Thyroid gland (tissue), 4 donors: ENCODE data around the gene CFAP141. TPM values are rescaled to one million over a fixed set of nuclear protein-coding genes. Genes with fewer than 3 reads are reported as not detected.

Experiments used
- DNase-seq, 2 donors: peaks; one replicate each; pipeline ENCODE4 v3.0.0-alpha.2; 2019
- H3K27ac ChIP-seq, 3 donors: fragments of 200-600 bp; sonication (generic); 1 replicate in 2 of 3; 2 replicates in 1 of 3; pipeline ENCODE4 v1.5.1; 2016 to 2019; ENCODE audit warnings: mild to moderate bottlenecking in 1 of 3, moderate library complexity in 1 of 3
- H3K27me3 ChIP-seq: fragments of 200-600 bp; sonication (generic); one replicate; pipeline ENCODE4 v1.5.1; 2019
- H3K36me3 ChIP-seq, 2 donors: fragments of 200-600 bp; sonication (generic); one replicate each; pipeline ENCODE4 v1.5.1; 2016 to 2019
- H3K4me1 ChIP-seq, 2 donors: fragments of 200-600 bp; sonication (generic); one replicate each; pipeline ENCODE4 v1.5.1; 2017 to 2019
- H3K4me3 ChIP-seq, 3 donors: fragments of 200-600 bp; sonication (generic); replicated peaks in 1 of 3; 1 replicate in 2 of 3; 2 replicates in 1 of 3; pipeline ENCODE4 v1.5.1; 2016; ENCODE audit warnings: mild to moderate bottlenecking in 1 of 3
- H3K9me3 ChIP-seq: fragments of 200-600 bp; sonication (generic); one replicate; pipeline ENCODE4 v1.5.1; 2017
- POLR2A ChIP-seq, 2 donors: fragments of 450-650 bp; IDR thresholded peaks; one replicate each; pipeline ENCODE4 v1.6.1; 2017; ENCODE audit warnings: antibody characterized with exemption in 2 of 2, mild to moderate bottlenecking in 2 of 2, moderate library complexity in 1 of 2
- WGBS, 2 donors: methylation state at CpG; one replicate each; pipeline ENCODE4 v1.1.5; 2017; 5-methylcytosine and 5-hydroxymethylcytosine counted together
- intact Hi-C: fragments of 100-400 bp; cut with DNase I; formaldehyde crosslinking; loops from one replicate; pipeline ENCODE4 v1.15.1; 2023
- total RNA-seq, 4 donors: library from RNA; depleted of rRNA; stranded (reverse); fragments of >200 nt; gene quantifications; one replicate each; pipeline ENCODE4 v1.2.3, GENCODE V29; 2016
- TF ChIP-seq, protein P1 (sequence below), 6 experiments: fragments of 200-600 bp in 3 of 6; fragments of 450-650 bp in 3 of 6; sonication (generic) in 3 of 6; IDR thresholded peaks; one replicate each; pipeline ENCODE4 v1.5.1; 2016 to 2019; ENCODE audit warnings: antibody characterized with exemption in 6 of 6, mild to moderate bottlenecking in 2 of 6, inconsistent platforms in 1 of 6, moderate library complexity in 1 of 6

CFAP141 gene
- total RNA-seq, 4 donors from 2014 or later: not detected

DNA sequence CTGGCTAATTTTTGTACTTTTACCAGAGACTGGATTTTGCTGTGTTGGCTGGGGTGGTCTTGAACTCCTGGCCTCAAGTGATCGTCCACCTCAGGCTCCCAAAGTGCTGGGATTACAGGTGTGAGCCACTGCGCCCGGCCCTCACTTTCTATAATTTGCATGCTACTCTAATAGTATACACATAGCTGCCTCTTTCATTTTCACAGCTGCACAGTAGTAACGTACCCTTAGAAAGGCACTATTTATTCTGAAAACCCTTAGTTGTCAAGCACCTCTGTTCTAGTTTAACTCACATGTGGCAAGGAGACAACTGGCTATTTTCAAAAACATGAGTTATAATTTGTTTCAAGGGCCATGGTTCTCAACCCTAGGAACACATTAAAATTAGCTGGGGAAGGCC lies 31.5 kb downstream of the CFAP141 start:
- TF ChIP-seq POLR2A (IDR thresholded peaks at IDR 0.05): no peak
- TF ChIP-seq, protein P1, sequence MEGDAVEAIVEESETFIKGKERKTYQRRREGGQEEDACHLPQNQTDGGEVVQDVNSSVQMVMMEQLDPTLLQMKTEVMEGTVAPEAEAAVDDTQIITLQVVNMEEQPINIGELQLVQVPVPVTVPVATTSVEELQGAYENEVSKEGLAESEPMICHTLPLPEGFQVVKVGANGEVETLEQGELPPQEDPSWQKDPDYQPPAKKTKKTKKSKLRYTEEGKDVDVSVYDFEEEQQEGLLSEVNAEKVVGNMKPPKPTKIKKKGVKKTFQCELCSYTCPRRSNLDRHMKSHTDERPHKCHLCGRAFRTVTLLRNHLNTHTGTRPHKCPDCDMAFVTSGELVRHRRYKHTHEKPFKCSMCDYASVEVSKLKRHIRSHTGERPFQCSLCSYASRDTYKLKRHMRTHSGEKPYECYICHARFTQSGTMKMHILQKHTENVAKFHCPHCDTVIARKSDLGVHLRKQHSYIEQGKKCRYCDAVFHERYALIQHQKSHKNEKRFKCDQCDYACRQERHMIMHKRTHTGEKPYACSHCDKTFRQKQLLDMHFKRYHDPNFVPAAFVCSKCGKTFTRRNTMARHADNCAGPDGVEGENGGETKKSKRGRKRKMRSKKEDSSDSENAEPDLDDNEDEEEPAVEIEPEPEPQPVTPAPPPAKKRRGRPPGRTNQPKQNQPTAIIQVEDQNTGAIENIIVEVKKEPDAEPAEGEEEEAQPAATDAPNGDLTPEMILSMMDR (IDR thresholded peaks at IDR 0.05): no peak
- 94 to 98% methylated on average over 4 of the region's 4 CpGs for WGBS, 2 donors
- Histone ChIP-seq H3K27ac (no peak overlapping the region), H3K9me3 (no peaks in the 10 kb centered on the region), H3K4me3 (no peak overlapping the region), H3K27me3 (no peaks in the 10 kb centered on the region), H3K36me3 (peaks cover 46 to 50% of the 10 kb centered on the region in 2 donors), H3K4me1 (peaks cover 15 to 38% of the 10 kb centered on the region in 2 donors)
- intact Hi-C loops: no loop called here
- no peak for DNase-seq

DNA sequence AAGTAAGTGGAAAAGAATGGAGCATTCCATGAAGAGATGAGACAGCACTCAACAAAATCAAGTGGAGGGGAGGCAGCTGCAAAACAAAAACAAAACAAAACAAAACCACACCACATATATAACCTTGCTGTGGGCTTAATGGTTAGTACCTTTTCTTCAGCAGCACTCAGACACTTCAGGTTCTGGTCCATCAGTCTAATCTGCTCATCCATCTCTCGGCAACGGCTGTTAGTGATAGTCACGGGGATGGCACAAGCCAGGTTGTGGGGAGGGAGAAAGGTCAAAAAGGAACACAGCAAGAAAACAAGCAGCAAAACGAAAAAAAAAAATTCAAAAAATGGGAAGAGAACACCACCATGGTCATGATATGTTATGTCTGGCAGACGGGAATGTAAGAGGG lies 34.3 kb downstream of the CFAP141 start:
- peaks cover 8 to 15% of the 10 kb centered on the region in 2 donors for H3K4me1 ChIP-seq
- TF ChIP-seq POLR2A (IDR thresholded peaks at IDR 0.05): no peak
- TF ChIP-seq, protein P1 (IDR thresholded peaks at IDR 0.05): no peak
- H3K36me3 ChIP-seq: peaks cover 68 to 75% of the 10 kb centered on the region in 2 donors
- intact Hi-C loops: no loop called here
- no peaks in the 10 kb centered on the region for H3K9me3 ChIP-seq
- no peak for DNase-seq
- no peak overlapping the region for H3K27ac ChIP-seq
- WGBS, 2 donors: 86 to 88% methylated on average over 5 of the region's 5 CpGs
- no peaks in the 10 kb centered on the region for H3K27me3 ChIP-seq
- no peak overlapping the region for H3K4me3 ChIP-seq

DNA sequence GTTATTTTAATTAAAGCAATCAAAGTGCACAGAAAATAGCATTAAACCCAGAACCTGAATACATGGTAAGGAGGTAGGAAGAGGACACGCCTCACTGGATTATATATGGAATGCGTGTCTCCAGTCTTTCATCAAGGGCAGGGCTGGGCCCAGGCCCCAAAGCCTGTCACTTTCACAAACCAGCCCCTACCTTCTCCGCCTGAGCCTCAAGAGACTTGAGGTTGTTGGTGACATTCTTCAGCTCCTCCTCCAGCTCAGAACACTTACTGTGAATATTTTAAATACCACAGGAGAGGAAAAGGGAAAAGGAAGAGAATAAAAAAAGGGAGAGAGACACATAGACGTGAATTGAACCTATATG lies 34.9 kb downstream of the CFAP141 start:
- Histone ChIP-seq H3K4me1 (peaks cover 4 to 8% of the 10 kb centered on the region in 2 donors), H3K27ac (no peak overlapping the region), H3K36me3 (peaks cover 75 to 82% of the 10 kb centered on the region in 2 donors), H3K9me3 (no peaks in the 10 kb centered on the region), H3K4me3 (no peak overlapping the region), H3K27me3 (no peaks in the 10 kb centered on the region)
- 90 to 94% methylated on average over 4 of the region's 4 CpGs for WGBS, 2 donors
- DNase-seq: no peak
- TF ChIP-seq, protein P1 (IDR thresholded peaks at IDR 0.05): no peak
- TF ChIP-seq POLR2A (IDR thresholded peaks at IDR 0.05): no peak
- intact Hi-C loops: no loop called here

DNA sequence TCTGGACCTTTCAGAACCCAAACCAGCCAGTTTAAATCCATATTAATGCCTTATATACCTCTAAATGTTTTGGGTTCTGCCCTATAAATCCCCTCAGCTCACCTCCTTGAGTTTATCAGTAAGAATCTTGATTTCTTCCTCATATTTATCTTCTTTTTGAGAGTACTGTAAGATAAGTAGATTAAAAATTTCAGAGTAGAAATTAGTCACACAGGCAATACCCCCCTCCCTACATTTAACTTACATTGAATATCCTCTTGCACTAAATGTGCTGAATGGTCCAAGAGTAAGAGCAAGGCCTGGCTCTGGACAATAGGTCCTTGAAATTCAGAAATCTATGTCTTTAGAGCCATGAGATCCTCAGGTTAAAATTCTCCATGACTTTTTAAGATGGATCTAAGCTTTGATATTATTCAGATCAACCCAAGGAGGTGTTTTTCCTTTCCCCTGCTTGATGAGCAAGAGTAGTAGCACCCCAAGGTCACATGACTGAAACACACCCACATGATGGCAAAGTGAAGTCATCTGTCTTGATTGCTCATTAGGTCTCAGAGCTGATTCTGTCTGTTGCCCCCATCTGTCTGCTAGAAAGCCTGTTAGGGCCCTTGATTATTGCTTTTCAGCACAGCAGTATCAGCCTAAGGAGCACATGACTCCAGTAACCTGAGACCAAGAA lies 35.4 kb downstream of the CFAP141 start:
- H3K4me1 ChIP-seq: peaks cover 0 to 3% of the 10 kb centered on the region in 2 donors
- no peaks in the 10 kb centered on the region for H3K27me3 ChIP-seq
- intact Hi-C loops: no loop called here
- TF ChIP-seq, protein P1 (IDR thresholded peaks at IDR 0.05): no peak
- no peak for TF ChIP-seq POLR2A (IDR thresholded peaks at IDR 0.05)
- no peaks in the 10 kb centered on the region for H3K9me3 ChIP-seq
- no peak overlapping the region for H3K27ac ChIP-seq
- no peak overlapping the region for H3K4me3 ChIP-seq
- no peak for DNase-seq
- peaks cover 80 to 87% of the 10 kb centered on the region in 2 donors for H3K36me3 ChIP-seq

DNA sequence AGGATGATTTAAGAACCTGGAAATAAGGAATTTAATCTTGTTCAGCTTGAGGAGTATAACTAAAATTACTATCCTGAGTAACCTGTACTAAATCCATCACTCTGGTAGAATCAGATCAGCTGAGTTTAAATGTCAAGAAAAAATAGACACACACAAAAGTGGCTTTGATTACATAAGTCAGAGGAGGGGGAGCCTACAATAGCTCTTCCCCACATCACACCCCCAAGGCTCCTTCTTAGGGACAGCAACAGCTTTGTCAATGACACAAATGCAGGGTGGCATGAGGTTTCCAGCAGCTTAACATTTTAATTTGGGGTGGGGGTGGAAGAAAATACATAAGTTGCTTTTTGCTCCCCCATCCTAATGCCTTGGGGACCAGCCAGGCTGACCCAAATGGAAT lies 38.7 kb downstream of the CFAP141 start:
- no peak overlapping the region for H3K27ac ChIP-seq
- intact Hi-C loops: no loop called here
- no peak for DNase-seq
- peaks cover 66 to 68% of the 10 kb centered on the region in 2 donors for H3K36me3 ChIP-seq
- H3K9me3 ChIP-seq: no peaks in the 10 kb centered on the region
- no peak overlapping the region for H3K4me3 ChIP-seq
- no peaks in the 10 kb centered on the region for H3K27me3 ChIP-seq
- TF ChIP-seq POLR2A (IDR thresholded peaks at IDR 0.05): no peak
- TF ChIP-seq, protein P1 (IDR thresholded peaks at IDR 0.05): no peak
- peaks cover 0 to 7% of the 10 kb centered on the region in 2 donors for H3K4me1 ChIP-seq
